ENCODE data around the gene SIRPA. TPM values are rescaled to one million over a fixed set of nuclear protein-coding genes. Genes with fewer than 3 reads are reported as not detected.

The SIRPA gene
- total RNA-seq, 2 donors from 2014 or later: 38.4 to 46.2 TPM

DNA sequence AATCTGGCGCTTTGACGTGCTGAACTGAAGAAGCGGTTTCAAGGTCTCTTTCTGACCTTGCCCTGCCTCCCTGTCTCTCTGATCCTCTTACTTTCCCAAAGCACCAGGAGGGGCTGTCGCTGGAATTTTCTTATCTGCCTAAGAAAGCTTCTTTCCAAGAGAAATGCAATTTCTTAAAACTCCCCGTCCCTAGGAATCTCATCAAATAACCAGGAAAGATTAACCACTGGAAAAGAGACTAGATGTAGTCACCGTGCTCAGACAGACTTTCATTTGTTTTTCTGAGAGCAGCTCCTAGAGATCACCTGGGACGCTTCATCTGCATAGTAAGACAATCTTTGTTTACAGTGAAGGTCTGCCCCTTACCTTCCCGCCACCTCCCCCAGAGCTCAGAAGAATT lies 60.0 kb downstream of the SIRPA start:
- DNase-seq (no peak), ATAC-seq (no peak)
- intact Hi-C loops (cut with DNase I): no loop called here

DNA sequence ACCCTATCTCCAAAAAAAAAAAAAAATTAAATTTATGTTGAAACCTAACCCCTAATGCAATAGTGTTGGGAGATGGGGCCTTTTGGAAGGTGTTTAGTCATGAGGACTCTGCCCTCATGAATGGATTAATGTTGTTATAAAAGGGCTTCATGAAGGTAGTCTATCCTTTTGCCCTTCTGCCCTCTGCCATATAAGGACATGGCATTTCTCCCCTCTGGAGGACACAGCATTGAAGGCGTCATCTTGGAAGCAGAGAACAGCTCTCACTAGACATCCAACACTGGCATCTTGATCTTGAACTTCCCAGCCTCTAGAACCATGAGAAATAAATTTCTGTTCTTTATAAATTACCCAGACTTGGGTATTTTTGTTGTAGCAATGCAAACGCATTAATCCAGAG lies 63.2 kb downstream of the SIRPA start:
- intact Hi-C loops (cut with DNase I): no loop called here
- DNase-seq (no peak), ATAC-seq (no peak)

DNA sequence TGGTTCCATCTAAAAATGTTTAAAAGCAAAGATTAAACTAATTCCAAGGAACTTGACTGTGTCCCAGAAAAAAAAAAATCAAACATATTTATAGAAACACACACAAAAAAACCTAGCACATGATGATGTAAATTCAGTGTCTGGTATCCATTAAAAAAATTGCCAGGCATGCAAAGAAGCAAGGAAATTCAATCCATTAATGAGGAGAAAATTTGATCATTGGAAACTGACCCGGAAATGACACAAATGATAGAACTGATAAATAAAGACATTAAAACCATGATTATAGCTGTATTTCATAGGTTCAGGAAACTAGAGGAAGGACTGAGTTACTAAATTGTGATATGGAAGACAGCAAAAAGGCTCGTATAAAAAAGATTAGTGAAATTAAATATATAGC lies 63.9 kb downstream of the SIRPA start:
- DNase-seq (no peak), ATAC-seq (no peak)
- intact Hi-C loops (cut with DNase I): no loop called here

DNA sequence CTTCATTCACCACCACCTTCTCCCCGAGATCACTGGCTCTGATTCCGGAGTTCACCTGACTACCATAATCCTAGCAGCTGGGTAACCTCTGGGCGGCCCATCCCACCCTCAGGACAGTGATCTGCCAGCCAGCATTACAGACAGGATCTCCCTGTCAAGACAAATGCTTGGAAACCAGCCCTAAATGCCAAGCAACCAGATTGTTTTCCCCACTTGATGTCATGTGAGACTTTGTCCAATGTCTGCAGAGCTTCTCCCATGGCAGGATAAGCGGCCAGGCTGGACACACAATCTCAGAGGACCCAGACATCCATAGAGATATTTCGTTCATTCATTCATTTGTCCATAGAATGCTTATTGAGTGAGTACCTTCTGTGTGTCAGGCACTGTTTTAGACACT lies 66.2 kb downstream of the SIRPA start:
- DNase-seq (no peak), ATAC-seq (no peak)
- intact Hi-C loops (cut with DNase I): loop anchor here in 1 of 2 donors (10.0 kb wide), 1 partner anchor 493 kb away; no protein-coding TSS in a partner anchor

DNA sequence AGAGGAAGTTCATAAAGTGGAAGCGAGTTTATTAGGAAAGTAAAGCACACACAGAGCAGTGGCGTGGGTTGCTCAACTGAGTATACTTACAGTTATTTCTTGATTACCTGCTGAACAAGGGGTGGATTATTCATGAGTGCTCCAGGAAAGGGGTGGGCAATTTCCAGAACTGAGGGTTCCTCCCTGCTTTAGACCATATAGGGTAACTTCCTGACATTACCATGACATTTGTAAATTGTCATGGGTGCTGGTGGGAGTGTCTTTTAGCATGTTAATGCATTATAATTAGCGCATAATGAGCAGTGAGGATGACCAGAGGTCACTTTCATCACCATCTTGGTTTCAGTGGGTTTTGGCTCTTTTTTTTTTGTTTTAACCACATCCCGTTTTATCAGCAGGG lies 68.9 kb downstream of the SIRPA start:
- intact Hi-C loops (cut with DNase I): loop anchor here in 1 of 2 donors (10.0 kb wide), 1 partner anchor 491 kb away; no protein-coding TSS in a partner anchor
- DNase-seq (no peak), ATAC-seq (no peak)

DNA sequence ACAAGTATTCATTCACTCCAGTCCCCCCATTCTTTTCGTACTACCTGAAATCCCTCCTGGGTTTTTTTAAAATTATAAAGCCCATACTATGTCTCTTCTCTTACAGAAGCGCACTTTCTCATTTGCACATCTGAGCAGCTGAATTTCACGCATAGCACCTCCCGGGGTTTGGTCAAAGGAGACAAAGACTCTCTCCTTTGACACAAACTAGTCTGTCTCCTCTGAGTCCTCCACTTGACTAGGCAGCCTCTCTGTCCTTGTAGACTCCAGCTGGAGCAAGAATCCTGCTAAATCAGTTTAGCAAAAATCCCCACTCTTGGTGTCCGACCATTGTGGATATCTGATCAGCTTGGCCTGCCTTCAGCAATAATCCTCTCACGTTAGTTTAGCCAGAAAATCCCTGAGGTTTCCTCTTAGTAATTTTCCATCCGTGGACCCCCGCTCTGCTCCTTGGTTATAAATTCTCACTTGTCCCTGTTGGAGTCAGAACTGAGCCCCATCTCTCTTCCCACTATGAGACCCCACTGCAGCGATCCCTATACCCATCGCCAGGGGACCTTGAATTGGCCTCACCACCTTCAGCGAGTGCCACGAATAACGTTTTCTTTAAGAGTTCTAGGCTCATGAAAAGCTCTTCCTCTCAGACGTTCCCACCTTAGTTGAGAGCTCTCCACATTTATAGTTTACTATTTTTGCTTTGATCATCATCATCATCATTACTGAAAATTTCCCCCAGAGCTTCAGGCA lies 69.6 kb downstream of the SIRPA start:
- no peak for ATAC-seq
- DNase-seq: no peak
- intact Hi-C loops (cut with DNase I): loop anchor here (1.0 to 10.0 kb wide), 4 partner anchors 204 to 490 kb away; no protein-coding TSS in a partner anchor

DNA sequence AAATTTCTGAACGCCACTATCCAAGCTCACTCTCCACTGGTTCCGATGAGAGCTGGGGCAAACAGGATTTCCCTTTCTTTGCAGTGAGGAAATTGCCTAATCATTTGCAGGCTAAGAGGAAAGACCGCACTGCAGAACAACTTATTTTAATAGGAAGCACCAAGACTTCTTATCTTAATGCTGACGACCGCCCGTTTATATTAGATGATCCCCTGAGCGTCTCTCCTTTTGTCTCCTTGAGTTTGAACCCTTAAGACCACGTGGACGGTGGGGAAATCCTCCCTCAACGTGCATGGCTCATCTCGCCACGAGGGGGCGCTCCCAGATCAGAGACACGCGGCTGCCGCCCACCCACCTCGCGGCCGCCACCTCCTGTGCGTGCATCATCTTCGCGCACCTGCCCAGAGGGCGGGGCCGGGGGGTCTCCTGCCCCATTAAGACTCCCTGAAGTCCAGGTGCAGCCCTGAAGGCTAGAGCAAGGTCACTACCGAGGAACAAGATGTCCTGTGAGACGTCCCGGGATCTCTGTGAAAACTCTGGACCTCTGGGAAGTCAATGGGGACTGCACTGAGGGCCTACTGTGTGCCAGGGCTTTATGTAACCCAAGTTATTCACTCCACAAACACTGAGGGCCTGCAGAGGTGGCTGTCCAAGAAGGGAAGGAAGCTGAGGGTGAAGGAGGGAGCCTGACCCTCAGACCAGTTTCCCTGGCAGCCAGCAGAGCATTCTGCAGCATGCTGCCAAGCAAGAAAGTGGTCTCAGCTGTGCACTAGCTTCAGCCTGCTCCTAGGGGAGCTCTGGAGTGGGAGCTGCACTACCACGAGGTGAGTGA lies 70.5 kb downstream of the SIRPA start:
- DNase-seq (peak; percentile 84), ATAC-seq (peak; percentile 89 to 90)
- intact Hi-C loops (cut with DNase I): loop anchor here (1.0 to 10.0 kb wide), 4 partner anchors 204 to 489 kb away; no protein-coding TSS in a partner anchor

DNA sequence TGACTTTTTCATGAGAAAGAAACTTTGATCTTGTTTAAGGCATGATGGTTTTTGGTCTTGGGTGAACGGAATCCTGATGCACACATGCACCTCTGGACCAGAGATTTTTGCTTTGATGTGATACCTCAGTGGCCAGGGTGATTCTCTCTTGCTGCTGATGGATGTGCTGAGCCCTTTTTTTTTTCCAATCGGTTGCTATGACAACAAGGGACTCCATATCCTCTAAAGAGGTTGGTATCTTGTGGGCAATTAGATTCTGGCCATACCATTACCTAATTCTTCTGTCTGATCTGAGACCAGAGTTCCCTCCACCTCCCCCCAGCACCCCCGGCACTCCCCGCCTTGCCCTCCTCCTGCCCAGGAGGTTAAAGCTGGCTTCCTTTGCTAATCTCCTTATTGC lies 73.8 kb downstream of the SIRPA start:
- intact Hi-C loops (cut with DNase I): loop anchor here (5.0 to 10.0 kb wide), 3 partner anchors 203 to 486 kb away; no protein-coding TSS in a partner anchor
- no peak for ATAC-seq

DNA sequence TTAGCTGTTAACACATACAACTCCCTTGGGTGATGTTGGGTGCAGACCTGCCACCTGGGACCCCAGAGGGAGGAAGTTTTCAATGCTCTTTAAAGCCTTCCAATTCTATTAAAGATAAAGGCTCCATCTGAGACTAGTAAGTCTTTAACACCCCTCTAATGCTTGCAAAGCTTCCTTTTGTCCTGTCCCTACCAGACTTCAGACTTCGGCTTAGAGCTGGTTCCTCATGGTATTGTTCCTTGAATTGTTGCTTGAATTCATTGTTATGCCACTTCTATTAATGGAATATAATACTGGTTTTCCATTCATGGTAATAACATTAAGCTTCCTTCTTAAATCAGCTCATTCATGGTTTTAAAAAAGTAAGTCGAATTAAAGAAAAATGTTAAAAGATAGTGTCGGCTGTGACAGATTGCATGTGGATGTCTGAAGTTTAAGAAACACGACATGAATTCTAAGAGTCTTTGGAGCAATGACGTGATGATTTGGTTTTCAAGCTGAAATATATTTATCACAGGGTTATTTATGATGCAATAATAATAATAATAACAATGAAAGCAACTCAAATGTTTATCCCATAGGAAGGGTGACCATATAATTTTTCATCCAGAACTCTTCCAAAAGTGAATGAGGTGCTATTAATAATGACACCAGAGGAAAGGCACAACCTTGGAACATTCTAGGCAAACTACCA lies 76.8 kb downstream of the SIRPA start:
- intact Hi-C loops (cut with DNase I): loop anchor here in 1 of 2 donors (10.0 kb wide), 1 partner anchor 113 kb away; no protein-coding TSS in a partner anchor
- DNase-seq: no peak
- no peak for ATAC-seq

More for the DNA sequence above, 73.8 kb downstream of the SIRPA start:
- no peak for DNase-seq

DNA sequence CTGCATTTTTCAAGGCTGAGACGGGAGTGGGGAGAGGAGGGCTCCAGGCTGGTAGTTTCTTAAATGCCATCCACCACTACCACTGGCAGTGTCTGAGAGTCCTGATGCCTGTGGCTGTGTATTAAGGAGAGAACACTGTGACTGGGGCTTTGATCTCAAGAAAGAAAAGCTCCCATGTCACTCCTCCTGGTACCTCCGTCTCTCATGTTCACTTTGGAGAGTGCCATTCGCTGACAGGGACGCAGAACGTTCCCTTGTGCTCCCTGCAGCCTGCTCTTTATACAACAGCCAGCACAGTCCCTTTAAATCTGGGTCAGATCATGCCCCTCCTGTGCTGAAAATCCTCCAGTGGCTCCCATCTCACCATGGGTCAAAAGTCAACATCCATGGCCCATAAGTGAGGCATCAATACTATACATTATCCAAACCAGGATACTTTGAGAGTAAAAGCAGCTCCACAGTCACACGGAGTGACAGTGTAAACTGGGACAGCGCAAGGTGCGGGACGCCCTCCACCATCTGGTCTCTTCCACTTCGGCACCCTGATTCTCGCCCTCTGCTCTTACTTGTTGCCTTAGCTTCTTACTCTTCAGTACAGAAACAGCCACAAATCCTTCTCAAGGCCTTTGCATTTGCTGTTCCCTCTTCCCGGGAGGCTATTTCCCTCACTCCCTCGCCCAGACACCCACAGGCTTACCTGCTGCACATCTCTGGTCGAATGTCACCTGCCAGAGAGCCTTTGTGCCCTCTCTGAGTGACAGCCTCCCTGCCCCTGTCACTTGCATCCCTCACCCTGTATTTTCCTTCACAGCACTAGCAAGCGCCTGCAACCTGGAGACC lies 78.6 kb downstream of the SIRPA start:
- no peak for ATAC-seq
- DNase-seq: no peak
- intact Hi-C loops (cut with DNase I): loop anchor here in 1 of 2 donors (10.0 kb wide), 1 partner anchor 111 kb away; no protein-coding TSS in a partner anchor

DNA sequence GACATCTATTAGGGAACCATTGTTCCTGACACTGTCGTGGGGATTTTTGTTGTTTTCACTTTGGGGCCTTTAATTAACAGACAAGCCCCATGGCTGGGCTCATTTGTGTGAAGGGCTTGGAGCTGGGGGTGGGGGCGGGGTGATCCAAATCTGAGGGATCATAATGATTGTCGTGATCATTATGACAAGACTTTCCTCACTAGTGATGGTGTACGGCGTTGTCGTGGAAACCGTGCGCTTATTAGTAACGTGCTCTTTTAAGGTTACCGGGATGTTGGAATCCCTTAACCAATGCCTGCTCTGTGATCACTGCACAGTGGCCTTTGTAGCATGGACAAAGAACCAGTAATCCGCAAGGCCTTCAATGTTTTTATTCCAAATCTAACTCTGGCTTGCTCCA lies 80.1 kb downstream of the SIRPA start:
- ATAC-seq (no peak), DNase-seq (no peak)
- intact Hi-C loops (cut with DNase I): loop anchor here in 1 of 2 donors (10.0 kb wide), 1 partner anchor 110 kb away; no protein-coding TSS in a partner anchor

DNA sequence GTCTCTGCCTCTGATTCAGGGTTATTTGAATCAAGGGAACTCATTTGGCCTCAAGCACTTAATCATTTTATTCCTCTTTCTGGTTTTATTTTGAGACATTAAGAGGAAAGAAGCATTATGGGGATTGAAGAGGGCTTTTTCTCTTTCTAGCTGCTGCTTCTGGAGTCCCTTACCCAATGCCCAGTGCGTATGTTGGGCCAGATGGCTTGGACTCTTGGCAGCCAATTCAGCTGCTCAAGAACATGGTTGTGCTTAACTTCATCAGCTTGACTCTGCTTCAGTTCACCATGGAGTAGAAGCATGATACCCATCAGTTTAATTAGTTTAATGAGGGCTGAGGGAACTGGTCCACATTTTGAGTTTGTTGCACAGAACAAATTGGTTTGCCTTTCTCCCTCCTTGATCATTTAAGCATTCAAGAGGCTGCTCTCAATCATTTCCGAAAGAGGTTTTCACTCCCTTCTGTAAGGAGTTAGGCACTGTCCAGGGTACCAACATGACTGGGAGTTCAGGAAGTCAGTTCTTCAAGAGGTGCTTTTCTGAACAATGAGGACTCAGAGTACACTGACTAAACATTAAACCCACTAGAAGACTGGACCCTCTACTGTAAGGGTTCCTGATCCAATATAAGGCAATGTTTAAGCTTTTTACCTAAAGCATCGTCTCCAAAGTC lies 84.0 kb downstream of the SIRPA start:
- ATAC-seq: no peak
- no peak for DNase-seq
- intact Hi-C loops (cut with DNase I): loop anchor here in 1 of 2 donors (10.0 kb wide), 1 partner anchor 106 kb away; no protein-coding TSS in a partner anchor

DNA sequence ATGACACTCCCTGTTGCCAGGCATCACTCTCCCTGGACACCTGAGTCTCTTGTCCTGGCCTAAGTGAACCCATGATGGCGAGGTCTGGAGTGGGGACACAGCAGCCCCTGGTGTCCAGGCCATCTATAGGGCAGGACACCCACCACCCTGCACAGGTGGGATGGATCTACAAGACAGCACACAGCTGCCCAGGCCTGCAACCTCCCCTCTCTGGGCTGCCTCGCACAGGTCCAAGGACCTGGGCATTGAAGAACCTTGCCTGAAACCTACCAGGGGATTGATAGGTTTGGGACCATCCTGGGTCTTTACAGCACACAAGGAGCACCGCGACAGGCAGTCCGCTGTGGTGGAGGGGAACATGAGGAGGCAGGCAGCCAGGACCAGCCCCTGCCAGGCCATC lies 87.5 kb downstream of the SIRPA start:
- intact Hi-C loops (cut with DNase I): no loop called here
- DNase-seq (no peak), ATAC-seq (no peak)

DNA sequence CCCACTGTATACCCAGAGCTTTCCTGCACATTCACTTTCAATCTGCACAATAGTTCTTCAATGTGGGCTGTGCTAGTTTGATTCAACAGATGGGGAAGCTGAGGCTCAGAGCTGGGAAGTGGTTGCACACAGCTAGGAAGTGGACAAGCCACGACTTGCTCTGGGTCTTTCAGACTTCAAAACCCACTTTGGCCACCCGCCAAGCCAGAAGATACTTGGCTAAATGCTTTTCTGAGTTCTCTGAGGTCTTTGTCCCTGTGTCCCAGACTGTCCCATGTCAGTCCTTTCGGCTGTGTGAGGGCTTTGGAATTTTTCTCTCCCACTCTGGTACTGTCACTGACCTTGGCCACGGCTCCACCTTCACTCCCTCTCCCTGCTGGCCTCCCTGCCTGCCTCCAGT lies 88.1 kb downstream of the SIRPA start:
- intact Hi-C loops (cut with DNase I): no loop called here
- DNase-seq: no peak
- ATAC-seq: no peak

DNA sequence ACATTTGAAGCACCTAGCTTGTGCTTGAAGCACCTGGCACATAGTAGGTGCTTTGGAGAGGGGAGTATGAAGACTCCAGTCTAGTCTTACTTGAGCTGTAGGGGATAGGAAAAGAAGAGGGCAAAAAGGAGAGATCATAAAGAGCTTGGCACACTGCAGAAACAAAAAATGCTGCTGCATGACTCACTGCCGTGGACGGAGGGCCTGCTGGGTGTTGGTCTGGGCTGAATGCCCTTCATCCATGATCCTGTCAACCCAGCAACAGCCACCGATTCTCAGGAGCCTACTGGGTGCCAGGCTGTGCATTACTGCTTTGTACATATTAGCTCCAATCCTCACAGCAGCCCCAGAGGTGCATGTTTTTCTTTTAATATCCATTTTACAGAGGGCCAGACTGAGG lies 92.6 kb downstream of the SIRPA start:
- intact Hi-C loops (cut with DNase I): no loop called here
- ATAC-seq (peak in 1 of 2 donors; percentile 78), DNase-seq (no peak)

Measured in left cardiac atrium (tissue), 4 donors.